Dedifferentiated amniotic fluid mesenchymal stem cell (primary cell): Measurements from ENCODE around the gene TREM1.

Experiments used
- DNase-seq: peaks from one replicate; pipeline ENCODE4 v3.0.0-alpha.2; 2016; ENCODE audit errors: extremely low spot score

TREM1 gene

DNA sequence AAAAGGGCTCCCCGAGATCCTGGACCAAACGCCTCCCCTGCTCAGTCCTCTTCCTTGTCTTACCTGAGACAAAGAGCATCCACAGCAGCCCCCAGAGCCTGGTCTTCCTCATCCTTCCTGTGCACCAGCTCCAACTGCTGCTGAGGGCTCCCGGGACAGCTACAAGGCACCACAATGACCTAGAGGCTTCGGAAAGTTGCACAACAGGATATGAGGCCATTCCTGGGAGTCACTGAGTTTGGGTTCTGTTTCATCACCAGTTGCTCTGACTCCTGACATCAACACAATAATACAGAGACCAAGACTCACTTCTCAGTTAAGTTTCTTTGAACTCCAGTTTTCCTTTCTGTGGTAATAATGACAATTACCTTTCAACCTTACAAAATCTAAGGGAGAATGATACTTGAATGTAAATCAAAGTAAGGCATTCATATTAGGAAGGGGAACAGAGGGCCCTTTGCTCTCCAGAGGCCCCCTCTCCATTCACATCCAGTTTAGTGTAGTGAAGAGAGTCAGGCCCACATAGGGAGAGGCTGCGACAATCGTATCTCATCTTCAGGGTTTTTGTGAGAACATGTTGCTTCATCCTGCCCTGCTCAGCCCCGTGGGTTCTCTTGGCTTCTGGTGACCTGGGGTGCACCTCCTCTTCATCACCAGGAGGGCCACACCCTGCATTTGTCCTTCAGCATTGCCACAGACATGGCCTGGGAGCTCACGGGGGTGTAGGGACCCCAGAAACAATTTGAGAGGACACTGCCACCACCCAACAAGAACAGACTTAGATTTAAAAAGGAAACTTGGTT is at the start of gene TREM1:
TSS of gene TREM1 (minus strand) at position 139 of the 803 bp plus-strand sequence. CDS start at position 112, 27 bp downstream.
- no peak for DNase-seq

DNA sequence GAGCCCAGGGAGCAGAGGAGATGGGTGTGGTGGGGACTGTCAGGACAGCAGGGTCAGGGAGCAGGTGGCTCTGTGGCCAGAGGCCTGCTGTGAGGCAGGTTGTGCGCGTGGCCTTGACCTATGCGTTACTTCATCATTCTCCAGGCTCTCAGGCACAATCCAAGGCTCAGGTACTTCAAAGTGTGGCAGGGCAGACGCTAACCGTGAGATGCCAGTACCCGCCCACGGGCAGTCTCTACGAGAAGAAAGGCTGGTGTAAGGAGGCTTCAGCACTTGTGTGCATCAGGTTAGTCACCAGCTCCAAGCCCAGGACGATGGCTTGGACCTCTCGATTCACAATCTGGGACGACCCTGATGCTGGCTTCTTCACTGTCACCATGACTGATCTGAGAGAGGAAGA is 49.5 kb upstream of the TREM1 start:
- no peak for DNase-seq

DNA sequence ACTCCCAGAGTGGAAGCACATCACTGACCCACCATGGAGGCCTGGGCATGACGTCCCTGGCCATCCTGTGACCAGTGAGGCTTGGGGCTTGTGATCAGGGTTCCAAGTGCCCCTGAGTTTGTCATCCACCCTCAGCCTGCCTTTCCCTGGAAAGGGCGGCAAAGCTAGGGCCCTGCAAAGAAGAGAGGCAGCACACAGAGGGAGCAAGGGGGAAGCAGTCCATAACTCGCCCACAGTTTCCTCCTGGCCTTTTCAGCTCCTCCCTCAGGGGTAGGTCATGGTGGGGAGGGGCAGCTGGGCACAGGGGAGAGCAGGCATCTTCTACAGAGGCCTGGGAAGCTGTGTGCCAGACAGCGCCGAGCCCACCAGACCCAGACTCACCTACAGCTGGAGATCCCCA is 48.8 kb upstream of the TREM1 start, which contains the start of gene NCR2:
TSS of gene NCR2 (plus strand) at position 313 of the 400 bp plus-strand sequence. CDS start 269 bp downstream, outside the sequence.
- DNase-seq, result no peak

DNA sequence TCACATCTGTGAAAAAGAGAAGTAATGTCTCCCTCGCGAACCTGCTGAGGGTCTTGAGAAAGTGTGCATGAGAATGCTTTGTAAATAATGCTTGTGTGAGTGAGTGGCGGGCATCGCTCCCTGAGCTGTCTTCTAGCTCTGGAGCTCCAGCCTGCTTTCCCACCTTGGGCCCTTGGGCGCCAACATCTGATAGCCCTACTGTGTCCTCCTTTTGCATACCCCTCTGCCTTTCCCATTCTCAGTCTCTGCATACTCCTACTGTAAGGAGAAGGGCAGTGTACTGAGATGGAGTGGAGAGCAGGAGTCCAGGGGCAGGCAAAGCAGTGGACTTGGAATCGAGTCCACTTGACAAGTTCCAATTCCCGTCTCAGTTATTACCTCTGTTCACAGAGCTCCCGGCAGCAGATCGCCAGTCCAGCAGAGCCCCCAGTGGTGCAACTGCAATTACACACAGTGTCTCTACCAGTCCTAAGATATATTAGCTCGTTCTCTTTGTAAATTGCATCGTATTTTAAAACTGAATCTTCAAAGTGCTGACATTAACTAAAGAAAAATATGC is 48.1 kb upstream of the TREM1 start:
- no peak for DNase-seq

DNA sequence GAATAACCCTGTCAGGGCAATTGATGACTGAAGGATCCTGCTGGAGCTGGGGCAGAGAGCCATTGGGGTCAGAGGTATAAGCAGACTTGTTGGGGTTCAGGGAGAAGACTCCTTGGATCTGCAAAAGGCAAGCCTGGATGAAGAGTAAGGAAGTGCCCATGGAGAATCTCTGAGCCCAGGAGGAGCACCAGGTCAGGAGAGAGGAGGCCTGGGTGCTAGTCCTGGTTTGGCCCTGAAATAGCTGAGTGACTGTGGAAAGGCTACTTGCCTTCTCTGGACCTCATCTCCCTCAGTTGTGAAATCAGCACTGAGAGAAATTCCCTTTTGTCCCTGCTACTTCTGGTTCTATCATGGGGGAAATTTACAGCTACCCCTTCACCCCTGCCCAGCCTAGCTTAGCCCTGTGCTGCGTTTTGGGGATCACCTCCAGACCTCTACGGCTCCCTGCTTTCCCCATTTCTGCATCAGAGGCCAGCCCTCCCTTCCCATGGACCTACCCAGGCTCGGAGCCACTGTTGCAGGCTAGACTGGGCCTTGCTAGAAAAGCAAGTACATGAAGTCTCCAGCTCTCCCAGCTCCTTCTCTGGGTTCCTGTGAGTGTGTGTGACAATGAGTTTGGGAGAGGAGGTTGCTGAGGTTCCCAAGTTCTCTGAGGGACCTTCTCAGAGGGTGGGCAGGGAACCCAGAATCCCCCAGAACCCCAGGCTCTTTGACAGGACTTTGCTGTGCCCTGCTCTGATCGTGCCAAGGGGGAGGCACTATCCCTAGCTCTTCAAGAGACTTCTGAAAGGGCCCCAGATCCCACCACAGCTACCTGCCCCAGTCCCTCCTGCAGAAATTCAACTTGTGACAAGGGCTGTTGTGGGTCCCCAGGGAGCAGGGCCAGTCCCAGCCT is 46.6 kb upstream of the TREM1 start:
- no peak for DNase-seq

DNA sequence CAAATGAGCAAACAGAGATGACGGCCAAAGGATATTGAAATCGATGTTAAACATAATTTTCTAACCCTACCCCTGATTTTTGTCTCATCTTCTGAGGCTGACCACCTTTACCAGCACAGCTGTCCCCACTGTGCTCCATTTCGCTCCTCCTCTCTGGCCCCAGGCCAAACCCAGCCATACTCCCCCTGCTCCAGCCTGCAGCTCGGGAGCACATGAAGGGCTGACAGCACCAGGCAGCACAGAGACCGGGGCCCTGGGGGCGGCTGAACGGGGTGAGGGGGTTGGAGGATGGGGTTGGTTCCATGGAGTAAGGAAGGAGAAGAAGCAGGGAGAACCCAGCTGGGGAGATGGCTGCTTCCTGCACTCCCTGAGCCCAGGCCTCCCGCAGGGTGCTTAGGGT is 45.8 kb upstream of the TREM1 start:
- no peak for DNase-seq

DNA sequence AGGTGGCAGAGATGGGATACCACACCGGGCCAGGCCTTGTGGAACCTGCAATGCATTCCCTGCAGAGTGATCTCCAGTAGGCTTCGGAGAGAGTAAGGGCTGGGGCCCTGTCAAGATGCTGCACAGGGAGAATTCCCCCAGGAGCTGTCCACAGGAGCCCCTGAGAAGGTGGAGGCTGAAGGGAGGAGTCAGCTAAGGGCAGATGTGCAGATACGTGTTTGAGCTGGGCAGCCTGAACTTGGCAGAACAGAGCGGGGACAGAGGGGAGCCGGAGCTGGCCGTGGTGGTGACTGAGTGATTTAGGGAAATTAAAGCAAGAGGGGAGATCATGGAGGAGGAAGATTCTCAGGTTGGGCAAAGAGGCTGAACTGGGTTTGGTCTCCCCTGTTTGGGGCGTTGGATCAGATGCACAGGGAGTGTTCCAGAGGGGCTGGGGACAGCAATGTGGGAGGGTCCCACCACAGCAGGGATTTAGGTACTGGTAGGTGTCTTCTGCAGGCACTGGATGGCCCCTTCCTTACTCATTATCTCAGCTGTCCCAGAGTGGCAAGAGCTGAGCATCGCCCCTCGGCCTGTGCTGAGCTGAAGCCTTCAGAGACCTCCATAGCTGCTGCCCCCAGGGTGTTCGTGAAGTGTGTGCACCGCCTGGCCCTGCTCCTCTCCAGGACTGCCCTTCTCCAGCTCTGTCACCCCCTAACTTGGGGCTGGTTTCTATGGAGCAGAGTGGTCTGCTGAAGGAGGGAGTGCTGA is 45.1 kb upstream of the TREM1 start:
- DNase-seq, result no peak

DNA sequence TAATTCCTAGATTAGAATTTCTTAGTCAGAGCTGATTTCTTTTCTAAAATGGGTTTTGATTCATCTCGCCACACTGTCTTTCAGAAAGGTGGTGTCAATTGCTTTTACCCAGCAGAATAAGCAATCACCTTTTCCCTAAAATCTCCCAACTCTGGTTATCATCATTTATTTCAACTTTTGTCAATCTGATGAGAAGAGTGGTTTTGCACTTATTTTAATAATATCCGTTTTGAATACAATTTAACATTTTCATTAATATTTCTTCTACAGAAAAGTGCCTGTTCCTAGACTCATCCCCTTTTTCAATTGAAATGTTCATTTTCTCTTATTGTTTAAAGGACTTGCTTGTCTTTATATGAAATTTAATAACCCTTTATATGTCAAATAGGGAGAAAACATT is 40.7 kb upstream of the TREM1 start:
- DNase-seq, result no peak

DNA sequence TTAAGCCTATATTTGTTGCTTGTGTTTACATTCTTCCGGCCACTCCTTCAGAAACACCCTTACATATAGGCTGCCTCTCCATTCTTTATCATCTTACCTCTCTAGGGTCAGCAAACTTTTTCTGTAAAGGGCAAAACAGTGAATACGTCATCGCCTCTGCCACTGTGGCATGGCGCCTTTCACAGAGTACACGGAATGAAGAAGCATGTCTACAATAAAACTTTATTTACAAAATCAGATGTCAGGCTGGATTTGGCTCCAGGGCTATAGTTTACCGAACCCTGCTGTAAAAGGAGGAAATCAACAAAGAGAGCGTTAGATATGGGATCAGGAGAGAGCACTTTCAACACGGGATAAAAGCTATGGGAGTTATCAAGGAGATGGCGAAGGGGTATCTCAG is 39.6 kb upstream of the TREM1 start:
- no peak for DNase-seq

DNA sequence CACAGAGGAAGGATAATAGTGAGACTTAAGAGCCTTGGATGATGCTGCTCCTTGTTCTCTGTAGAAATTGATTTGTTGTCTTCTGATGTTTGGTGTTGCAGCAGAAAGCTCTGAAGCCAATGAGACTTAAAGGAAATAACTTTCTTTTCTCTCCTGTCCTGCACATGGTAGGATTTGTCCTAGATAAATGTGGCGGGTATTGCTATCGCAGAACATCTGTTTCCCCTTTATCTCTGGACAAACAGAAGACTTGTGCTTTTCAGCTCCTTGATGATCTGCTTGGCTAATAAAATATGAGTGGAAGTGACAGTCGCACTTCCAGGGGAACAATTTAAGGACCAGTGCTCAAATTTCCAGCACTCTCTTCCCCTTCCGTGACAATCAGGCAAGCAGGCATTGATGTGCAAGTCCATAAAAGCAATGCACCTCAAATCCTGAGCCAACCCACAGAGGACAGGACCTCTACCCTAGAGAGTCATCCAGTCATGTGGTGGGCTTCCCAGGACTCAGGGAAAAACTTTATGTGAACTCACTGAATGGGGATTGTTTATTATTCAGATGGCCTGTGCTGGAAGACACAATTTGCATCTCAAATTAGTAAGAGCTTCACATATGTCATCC is 39.1 kb upstream of the TREM1 start:
- no peak for DNase-seq

DNA sequence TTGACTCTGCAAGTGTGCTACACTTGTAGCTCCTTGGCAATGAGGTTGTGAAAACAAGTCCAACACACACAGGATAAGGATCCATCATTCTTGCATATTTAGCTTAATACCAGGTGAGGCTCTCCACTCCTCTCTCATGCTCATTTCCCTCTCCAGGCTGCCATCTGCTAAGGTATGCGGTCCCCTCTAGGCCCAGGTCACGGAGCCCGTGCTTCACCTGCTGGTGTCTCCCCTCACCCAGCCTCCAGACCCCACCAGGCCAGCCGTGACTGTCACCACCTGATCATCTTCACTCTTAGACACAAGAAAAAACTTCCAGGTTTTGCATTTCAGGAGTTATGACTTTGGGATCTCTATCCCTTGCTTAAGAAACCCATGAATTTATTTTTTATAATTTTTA is 34.7 kb upstream of the TREM1 start:
- no peak for DNase-seq

DNA sequence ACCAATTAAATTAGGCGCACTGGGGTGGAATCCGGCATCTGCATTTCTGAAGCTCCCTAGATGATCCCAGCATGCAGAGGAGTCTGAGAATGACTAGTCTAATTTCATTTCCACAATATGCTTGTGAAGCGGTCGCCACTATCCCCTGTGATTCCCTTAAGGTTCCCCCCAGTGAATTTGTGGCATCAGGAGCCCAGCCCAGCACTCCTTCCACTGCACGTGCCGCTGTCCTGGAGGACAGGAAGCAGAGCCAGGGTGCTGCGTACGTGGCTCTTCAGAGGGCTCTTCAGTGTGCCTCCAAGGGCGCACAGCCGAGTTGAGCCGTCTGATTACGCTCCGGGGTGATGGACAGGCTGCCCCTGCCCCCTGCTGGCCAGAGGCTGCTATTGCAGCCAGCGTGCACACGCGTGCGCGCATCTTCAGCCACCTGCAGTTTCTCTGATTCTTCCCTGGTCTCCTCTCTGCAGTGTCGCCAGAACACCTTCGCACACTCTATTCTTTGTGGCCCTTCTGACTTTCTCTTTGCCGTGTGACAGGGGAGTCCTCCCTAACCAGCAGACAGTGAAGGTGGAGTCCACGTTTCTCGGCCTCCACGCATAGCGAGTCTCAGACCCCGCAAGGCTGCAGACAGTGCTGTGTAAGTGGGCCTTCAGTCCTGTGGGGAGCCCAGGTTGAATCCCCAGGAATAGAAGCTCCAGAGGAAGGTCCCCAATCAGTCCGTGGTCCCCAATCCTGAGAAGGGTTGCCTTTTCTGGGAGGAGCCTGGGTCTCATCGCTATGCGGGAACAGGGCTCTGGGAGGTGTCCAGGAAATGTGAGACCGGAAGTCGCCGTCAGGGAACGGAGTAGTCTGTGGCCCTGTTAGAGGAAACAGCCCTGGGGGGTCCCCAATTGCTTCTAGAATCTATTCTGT is 32.4 kb upstream of the TREM1 start:
- peak; percentile 62 for DNase-seq

DNA sequence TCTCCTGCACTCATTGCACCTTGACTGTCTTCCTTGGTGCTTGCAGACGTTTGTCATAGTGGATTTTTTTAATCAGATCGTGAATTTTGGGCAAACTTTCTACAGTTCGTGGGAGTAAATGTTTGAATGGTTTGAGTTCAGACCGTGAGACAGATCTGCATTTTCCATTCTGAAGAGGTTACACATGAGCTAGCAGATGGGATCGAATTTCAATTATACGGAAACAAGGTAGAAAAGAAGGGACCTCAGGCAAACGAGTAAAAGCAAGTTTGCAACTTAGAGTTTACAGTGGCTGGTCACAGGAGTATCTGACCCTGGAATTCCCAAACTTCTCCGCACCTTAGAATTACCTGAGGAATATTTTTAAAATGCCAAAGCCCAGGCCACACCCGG is 31.8 kb upstream of the TREM1 start:
- no peak for DNase-seq

DNA sequence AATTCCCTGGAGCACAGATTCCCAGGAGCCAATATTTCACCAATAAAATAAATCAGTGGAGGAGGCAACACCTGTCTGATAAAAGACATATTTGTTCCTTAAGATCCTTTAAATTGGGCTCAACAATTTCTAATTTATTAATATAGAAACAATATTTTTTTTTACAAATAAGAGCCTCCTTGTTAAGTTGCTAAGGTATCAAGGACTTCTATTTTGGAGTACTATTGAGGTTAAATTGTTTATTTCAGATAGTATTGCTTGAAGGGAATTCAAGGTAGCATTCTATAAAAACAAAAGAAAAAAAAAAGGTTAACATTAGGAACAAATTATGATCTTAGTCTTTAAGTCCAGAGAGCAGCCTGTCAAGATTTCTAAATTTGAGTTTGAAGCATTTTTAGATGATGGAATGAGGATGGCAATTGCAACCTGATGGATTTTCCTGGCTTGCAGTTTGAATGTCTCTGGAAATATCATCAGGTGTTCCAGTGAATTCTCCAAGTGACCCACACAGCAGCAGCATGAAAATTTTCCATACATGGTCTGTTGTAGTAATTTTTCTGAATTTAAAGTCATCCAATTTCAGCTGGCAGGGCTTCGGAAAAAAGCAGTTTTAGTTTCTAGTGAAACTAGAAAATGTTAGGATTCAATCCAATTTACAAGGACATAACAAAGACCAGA is 29.6 kb upstream of the TREM1 start:
- no peak for DNase-seq

DNA sequence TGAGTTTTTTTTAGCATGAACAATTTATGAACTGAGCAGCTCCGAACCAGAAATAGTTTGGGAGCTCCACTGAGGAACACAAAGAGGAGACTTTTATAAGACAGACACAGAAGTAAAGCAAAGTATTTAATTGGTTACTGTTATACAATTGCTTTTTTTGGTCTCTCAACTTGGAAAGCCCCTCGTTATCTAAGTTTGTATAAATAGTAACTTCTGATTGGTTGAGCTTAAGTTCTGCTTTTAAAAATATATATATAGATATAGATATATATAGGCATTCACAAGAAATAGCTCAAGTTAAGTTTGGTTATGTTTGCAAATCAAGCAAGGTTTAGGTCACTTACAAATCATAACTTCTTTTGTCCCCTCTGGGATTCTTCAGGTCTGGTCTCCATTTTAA is 28.7 kb upstream of the TREM1 start:
- DNase-seq, result no peak

DNA sequence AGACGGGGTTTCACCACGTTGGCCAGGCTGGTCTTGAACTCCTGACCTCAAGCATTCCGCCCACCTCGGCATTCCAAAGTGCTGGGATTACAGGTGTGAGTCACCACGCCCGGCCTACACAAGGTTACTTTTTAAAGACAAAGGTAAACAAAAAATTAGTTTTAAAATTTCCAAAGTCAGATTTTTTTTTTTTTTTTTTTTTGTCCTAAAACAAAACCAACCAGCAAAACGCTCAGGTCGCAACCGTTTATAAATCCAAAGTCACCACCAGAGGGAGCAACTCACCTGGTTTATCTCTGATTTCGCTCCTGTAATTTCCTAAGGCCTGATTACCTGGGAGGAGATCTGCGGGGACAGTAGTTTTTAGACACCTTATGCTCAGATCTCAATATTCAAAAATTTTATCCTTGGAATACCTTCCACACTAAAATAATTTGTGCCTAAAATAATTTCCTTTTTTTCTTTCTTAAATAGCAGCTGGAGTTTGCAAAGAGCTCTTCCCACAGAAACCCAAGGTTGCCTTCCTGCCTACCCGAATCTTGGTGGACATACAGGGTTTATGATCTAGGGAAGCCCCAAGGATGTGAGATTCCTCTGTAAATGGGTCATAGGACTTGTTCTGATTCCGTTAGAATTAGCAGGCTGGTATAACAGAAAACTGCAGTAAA is 19.8 kb upstream of the TREM1 start:
- DNase-seq, result no peak

DNA sequence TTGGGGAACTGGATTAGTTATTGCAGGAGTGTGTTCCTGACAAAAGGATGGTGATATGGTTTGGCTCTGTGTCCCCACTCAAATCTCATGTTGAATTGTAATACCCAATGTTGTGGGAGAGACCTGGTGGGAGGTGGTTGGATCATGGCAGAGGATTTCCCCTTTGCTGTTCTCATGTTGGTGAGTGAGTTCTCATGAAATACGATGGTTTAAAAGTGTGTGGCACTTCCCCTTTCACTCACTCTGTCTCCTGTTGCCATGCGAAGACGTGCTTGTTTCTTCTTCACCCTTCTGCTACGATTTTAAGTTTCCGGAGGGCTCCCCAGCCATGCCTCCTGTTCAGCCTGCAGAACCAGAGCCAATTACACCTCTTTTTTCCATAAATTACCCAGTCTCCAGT is 16.2 kb upstream of the TREM1 start:
- DNase-seq, result no peak

DNA sequence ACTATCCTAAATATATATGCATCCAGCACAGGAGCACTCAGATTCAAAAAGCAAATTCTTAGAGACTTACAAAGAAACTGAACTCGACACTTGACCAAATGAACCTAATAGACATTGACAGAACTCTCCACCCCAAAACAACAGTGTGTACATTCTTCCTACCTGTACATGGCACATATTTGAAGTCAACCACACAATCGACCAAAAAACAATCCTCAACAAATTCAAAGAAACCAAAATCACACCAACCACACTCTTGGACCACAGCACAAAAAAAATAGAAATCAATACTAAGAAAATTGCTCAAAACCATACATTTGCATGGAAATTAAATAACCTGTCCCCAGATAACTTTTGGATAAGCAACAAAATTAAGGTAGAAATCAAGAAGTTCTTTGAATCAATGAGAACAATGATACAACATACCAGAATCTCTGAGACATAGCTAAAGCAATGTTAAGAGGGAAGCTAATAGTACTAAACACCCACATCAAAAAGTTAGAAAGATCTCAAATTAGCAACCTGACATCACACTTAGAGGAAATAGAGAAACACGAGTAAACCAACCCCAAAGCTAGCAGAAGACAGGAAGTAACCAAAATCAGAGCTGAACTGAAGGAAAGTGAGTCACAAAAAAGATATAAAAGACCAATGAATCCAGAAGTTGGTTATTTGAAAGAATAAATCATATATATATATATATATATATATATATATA is 12.5 kb upstream of the TREM1 start:
- DNase-seq, result no peak
